Brain microvascular endothelial cell (primary cell): ENCODE results near the gene CDH22.

Source experiments
- DNase-seq: peaks from one replicate; pipeline ENCODE4 v3.0.0-alpha.2; 2020
- H3K27ac ChIP-seq: fragments of 250-450 bp; sonication (Bioruptor Pico); 2 replicates; pipeline ENCODE4 v1.5.1; 2020; ENCODE audit warnings: mild to moderate bottlenecking, moderate library complexity
- H3K27me3 ChIP-seq: fragments of 250-450 bp; sonication (Bioruptor Pico); replicated peaks from 2 replicates; pipeline ENCODE4 v1.5.1; 2020; ENCODE audit warnings: mild to moderate bottlenecking
- H3K36me3 ChIP-seq: fragments of 250-450 bp; sonication (Bioruptor Pico); replicated peaks from 2 replicates; pipeline ENCODE4 v1.5.1; 2020; ENCODE audit warnings: mild to moderate bottlenecking
- H3K4me3 ChIP-seq: 2 replicates; pipeline ENCODE4 v1.5.1; 2011; ENCODE audit warnings: low read depth, mild to moderate bottlenecking, control low read depth, low read length, moderate library complexity
- in situ Hi-C: cut with HindIII; loops from 2 replicates; pipeline ENCODE4 v1.10.0; 2017; ENCODE audit warnings: low sequenced_read_pairs, low pct_ligation_motif_present
- TF ChIP-seq, protein P1 (sequence below): IDR thresholded peaks from 2 replicates; pipeline ENCODE4 v1.5.1; 2011; ENCODE audit warnings: low read depth, mild to moderate bottlenecking, moderate library complexity, low read length, control low read depth, inconsistent platforms; ENCODE audit errors: missing control alignments

CDH22 gene

DNA sequence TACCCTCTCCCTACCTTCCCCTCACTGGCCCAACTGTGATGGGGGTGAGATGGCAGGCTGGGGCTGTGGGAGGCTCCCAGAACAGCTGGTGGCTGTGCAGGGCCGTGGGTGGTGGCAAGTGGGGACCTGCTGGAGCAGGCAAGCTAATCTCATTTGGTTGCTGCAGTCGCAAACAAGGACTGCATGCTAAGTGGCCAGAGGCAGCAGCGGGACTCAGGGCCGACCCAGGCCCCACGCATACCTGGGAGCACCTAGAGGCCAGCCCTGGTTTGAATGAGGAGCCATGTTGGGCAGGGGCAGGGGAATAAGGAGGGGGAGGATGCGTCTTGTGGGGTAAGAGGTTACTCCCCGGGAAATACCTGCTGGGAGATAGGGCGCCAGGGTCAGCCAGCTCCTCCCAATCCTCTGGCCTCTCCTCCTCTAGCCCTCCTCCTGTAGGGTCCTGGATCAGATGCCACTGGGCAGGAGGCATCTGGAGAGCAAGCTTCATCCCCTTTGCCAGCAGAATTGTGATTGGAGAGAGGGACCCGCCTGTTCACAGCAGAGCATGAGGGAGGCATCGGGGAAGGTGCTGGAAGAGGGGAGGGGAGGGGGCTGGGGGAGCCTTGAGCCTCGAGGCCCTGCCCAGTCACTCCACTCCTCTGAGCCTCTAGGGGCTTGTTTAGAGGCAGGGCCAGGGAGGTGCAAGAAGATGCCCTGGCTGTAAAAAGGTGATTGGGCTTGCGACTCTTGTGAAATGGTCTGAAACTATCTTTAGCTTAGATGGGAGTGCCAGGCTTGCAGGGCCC lies 24.3 kb upstream of the CDH22 start:
- in situ Hi-C loops, result no loop called here
- DNase-seq, result no peak
- Histone ChIP-seq H3K4me3 (no peak overlapping the region), H3K27me3 (peaks cover 57% of the 10 kb centered on the region), H3K27ac (no peak overlapping the region), H3K36me3 (no peaks in the 10 kb centered on the region)
- TF ChIP-seq, protein P1, sequence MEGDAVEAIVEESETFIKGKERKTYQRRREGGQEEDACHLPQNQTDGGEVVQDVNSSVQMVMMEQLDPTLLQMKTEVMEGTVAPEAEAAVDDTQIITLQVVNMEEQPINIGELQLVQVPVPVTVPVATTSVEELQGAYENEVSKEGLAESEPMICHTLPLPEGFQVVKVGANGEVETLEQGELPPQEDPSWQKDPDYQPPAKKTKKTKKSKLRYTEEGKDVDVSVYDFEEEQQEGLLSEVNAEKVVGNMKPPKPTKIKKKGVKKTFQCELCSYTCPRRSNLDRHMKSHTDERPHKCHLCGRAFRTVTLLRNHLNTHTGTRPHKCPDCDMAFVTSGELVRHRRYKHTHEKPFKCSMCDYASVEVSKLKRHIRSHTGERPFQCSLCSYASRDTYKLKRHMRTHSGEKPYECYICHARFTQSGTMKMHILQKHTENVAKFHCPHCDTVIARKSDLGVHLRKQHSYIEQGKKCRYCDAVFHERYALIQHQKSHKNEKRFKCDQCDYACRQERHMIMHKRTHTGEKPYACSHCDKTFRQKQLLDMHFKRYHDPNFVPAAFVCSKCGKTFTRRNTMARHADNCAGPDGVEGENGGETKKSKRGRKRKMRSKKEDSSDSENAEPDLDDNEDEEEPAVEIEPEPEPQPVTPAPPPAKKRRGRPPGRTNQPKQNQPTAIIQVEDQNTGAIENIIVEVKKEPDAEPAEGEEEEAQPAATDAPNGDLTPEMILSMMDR, result no peak

DNA sequence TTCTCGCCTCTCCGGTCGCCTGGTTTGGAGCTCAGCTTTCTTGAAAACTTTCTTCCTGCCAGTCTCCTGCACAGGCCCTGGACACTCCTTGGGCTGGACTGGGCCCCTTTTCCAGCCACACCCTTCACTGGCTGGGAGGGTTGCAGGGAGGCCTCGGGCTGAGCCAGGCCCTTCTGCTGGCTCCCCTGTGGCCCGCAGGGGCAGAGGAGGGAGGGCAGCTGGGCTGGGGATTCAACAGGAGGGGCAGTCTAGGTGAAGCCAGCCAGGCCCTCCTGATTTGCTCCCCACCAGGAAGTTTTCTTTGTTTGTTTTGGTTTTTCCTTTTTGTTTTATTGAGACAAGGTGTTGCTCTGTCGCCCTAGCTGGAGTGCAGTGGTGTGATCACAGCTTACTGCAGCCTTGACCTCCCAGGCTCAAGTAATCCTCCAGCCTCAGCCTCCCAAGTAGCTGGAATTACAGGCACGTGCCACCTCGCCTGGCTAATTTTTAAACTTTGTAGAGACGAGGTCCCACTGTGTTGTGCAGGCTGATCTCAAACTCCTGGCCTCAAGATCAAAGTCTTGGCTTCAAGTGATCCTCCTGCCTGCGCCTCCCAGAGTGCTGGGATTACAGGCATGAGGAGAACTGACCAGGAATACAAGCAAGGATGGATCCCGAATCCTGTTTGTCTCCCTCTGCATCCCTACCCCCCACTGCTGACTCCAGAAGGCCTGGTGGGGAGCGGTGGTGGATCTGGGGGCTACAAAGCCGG lies 23.5 kb upstream of the CDH22 start:
- Histone ChIP-seq H3K27ac (no peak overlapping the region), H3K36me3 (no peaks in the 10 kb centered on the region), H3K4me3 (no peak overlapping the region), H3K27me3 (peaks cover 58% of the 10 kb centered on the region)
- DNase-seq, result no peak
- TF ChIP-seq, protein P1, result no peak
- in situ Hi-C loops, result no loop called here

DNA sequence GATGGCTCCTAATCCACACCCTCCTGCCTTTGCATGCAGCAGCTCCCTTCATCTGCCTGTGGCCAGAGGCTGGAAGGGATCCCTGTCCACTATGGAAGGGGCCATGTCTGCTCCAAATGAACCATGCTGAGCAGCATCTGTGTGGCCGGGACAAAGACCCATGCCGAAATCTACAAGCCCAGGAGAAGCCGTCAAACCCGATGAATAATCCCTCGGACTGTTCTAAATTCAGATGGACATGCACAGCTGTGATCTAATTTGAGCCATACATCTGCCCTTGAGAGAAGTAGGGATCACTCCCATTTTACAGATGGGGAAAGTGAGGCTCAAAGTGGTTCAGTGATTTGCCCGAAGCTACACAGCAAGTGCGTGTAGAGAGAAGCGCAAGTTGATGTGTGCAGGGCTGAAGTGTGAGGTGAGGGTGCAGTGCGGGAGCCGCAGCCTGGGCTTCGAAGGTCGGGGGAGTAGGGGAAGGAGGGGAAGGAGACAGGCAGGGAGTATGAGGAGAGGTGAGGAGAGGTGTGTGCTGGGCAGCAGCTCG lies 22.6 kb upstream of the CDH22 start:
- TF ChIP-seq, protein P1, result no peak
- peaks cover 55% of the 10 kb centered on the region for H3K27me3 ChIP-seq
- H3K4me3 ChIP-seq, result no peak overlapping the region
- no peak overlapping the region for H3K27ac ChIP-seq
- no peak for DNase-seq
- in situ Hi-C loops, result no loop called here
- no peaks in the 10 kb centered on the region for H3K36me3 ChIP-seq

DNA sequence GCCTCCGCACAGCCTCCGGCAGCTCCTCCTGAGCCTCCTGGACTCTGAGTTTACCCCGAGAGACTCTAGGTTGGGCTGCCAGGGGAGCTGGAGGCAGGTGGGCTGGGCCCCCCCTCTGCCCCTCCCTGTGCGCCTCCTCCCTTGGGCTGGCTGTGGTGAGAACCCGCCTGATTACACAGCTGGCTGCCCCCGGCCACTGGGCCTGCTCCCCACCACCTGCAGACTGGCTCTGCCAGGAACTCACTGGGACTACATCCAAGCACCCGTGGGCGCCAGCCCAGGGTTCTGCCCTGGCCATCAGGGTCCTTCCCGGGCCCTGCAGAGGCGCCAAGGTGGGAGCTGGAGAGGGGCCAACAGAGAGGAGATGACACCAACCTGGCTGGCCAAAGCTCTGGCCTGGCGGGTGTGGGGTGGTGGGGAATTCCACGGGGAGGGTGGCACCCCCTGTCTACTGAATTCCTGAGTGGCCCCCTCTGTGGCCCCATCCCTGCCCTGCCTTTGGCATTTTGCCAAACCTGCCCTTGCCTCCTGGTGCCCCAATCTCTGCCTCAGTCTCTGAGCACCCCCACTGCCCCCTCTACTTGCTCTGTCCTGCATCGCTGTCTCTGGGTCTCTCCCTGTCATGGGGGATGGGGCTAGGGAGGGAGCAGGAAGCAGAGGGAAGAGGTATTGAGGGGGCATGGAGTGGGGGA lies 21.9 kb upstream of the CDH22 start:
- Histone ChIP-seq H3K4me3 (no peak overlapping the region), H3K27me3 (peaks cover 54% of the 10 kb centered on the region), H3K27ac (no peak overlapping the region), H3K36me3 (no peaks in the 10 kb centered on the region)
- in situ Hi-C loops, result no loop called here
- no peak for DNase-seq
- TF ChIP-seq, protein P1, result no peak

DNA sequence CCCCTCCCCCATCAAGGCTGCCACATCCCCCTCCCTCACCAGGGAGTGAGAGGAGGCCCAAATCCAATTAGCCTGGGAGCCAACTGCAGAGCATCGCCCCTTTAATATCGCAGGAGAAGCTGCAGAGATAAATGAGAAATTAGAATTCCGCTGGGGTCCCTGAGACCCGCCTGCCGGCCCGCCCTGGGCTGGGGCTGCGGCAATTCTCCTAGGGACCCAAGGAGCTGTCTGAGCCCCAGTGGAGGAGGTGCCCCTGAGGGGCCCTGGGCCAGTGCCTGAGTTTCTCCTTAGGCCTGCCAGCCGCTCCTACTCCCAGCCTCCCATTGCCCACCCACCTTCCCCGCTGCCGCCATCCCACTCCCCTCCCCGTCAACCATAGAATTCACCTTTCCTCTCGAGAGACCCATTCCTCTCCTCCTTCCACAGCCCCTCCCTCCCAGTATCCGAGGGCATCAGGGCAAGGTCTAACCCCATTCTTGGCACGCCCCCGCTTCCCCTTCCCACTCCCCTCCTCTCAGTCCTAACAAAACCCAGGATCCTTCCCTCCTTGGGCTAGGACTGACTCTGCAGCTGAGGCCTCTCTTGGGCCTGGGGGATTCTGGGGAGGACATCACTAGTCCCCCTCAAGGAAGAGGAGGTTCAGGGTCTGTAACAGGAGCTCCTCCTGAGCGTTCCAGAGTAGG lies 20.0 kb upstream of the CDH22 start:
- peaks cover 38% of the 10 kb centered on the region for H3K27me3 ChIP-seq
- H3K4me3 ChIP-seq, result no peak overlapping the region
- in situ Hi-C loops, result no loop called here
- no peak for DNase-seq
- TF ChIP-seq, protein P1, result no peak
- no peaks in the 10 kb centered on the region for H3K36me3 ChIP-seq
- H3K27ac ChIP-seq, result no peak overlapping the region
